Chondrocyte (in vitro differentiated cells): ENCODE measurements around the gene NBAS. TPM values are rescaled to one million over a fixed set of nuclear protein-coding genes. Genes with fewer than 3 reads are reported as not detected.

ENCODE experiments used
- DNase-seq: peaks from one replicate; pipeline ENCODE4 v3.0.0; 2021; ENCODE audit warnings: mixed read lengths, low spot score
- H3K27ac Mint-ChIP-seq: one replicate; pipeline ENCODE4 v1.8.0; 2021; ENCODE audit warnings: mild to moderate bottlenecking, moderate library complexity, mixed read lengths; ENCODE audit not compliant: unreplicated experiment
- H3K27me3 Mint-ChIP-seq: 2 replicates; pipeline ENCODE4 v1.8.0; 2021; ENCODE audit warnings: low read depth, mixed read lengths
- H3K36me3 Mint-ChIP-seq: 2 replicates; pipeline ENCODE4 v1.8.0; 2021; ENCODE audit warnings: low read depth, mixed read lengths
- H3K4me1 Mint-ChIP-seq: 2 replicates; pipeline ENCODE4 v1.8.0; 2021; ENCODE audit warnings: low read depth, mild to moderate bottlenecking, mixed read lengths
- H3K4me3 Mint-ChIP-seq: one replicate; pipeline ENCODE4 v1.8.0; 2021; ENCODE audit warnings: mild to moderate bottlenecking, moderate library complexity, mixed read lengths; ENCODE audit not compliant: unreplicated experiment
- H3K9me3 Mint-ChIP-seq: 2 replicates; pipeline ENCODE4 v1.8.0; 2021; ENCODE audit warnings: low read depth, mixed read lengths
- CTCF ChIP-seq: fragments of 200-600 bp; sonication (generic); IDR thresholded peaks from 2 replicates; pipeline ENCODE4 v1.5.0; 2021; ENCODE audit warnings: antibody characterized with exemption, mild to moderate bottlenecking, moderate library complexity
- total RNA-seq: library from RNA; stranded (reverse); gene quantifications from 3 replicates; pipeline ENCODE4 v1.2.1, GENCODE V29; 2021

Gene NBAS
- total RNA-seq, 1 donor from 2014 or later = 47.6 TPM

GRCh38 chr2:15275346-15275745 lies 285.8 kb downstream of the NBAS start:
- no peak for DNase-seq
- Mint-ChIP-seq H3K27ac (no peak overlapping the region), H3K4me1 (peaks cover 18% of the 10 kb centered on the region), H3K36me3 (peaks cover 9% of the 10 kb centered on the region), H3K4me3 (no peak overlapping the region), H3K9me3 (no peaks in the 10 kb centered on the region), H3K27me3 (no peaks in the 10 kb centered on the region)
- TF ChIP-seq CTCF = no peak

DNA sequence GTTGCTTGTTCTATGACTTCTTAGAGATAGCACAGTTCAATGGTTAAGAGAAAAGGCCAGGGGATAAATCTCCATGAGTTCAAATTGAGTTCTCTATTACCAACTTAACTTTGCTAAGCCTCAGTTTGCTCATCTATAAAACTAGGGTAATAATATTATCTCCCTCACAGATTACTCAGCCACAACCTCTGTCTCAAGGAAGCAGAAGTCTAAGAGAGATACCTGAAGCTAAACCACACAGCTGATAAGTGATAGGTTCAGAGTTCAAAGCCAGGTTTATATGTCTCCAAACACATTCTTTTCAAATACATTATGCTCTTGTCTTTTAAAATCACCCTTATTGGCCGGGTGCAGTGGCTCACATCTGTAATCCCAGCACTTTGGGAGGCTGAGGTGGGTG lies 287.7 kb downstream of the NBAS start:
- Mint-ChIP-seq H3K36me3 (peaks cover 8% of the 10 kb centered on the region), H3K9me3 (no peaks in the 10 kb centered on the region), H3K27ac (no peak overlapping the region), H3K4me1 (peaks cover 18% of the 10 kb centered on the region), H3K4me3 (no peak overlapping the region), H3K27me3 (no peaks in the 10 kb centered on the region)
- DNase-seq = no peak
- no peak for TF ChIP-seq CTCF

DNA sequence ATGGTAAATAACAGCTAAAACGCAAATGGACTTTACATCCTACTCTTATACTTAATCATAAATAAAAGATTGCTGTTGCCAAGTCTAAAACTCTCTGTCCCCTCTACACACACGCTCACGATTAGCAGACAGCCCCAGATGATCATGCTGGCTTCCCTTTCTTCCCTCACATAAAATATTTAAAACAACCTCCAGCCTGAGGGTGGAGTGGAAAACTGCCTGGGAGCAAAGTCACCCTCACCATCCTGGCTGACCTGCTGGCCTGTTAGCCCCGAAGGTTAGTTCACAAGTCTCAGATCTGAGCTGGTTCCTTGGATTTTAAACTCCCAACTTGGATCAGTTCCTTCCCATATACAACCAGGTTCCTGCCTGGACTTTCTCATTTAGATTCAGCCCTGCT lies 288.2 kb downstream of the NBAS start:
- DNase-seq = no peak
- Mint-ChIP-seq H3K9me3 (no peaks in the 10 kb centered on the region), H3K27ac (no peak overlapping the region), H3K27me3 (no peaks in the 10 kb centered on the region), H3K36me3 (peaks cover 8% of the 10 kb centered on the region), H3K4me1 (peaks cover 18% of the 10 kb centered on the region), H3K4me3 (no peak overlapping the region)
- TF ChIP-seq CTCF = no peak

GRCh38 chr2:15271941-15272542 lies 289.1 kb downstream of the NBAS start:
- H3K27me3 Mint-ChIP-seq = no peaks in the 10 kb centered on the region
- H3K4me3 Mint-ChIP-seq = no peak overlapping the region
- TF ChIP-seq CTCF = no peak
- no peaks in the 10 kb centered on the region for H3K9me3 Mint-ChIP-seq
- no peak for DNase-seq
- no peak overlapping the region for H3K27ac Mint-ChIP-seq
- peaks cover 18% of the 10 kb centered on the region for H3K4me1 Mint-ChIP-seq
- peaks cover 8% of the 10 kb centered on the region for H3K36me3 Mint-ChIP-seq

DNA sequence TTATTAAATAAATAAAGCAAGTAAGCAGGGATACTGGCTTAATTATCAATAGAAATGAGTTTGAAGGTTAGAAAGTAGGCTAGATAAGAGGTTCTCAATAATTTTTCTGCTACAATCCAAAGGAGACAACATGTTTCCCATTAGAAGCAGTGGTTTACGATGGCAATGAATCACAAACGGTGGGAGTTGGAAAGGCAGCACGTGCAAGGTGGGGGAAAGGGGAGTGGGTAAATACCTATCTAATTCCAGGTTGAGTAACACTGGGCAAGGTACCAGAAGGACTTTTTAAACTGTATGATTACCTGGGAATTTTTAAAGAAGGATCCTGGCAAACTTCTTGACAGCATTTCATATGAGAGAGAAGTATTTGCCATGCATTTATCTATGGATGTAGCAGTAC lies 289.9 kb downstream of the NBAS start:
- Mint-ChIP-seq H3K9me3 (no peaks in the 10 kb centered on the region), H3K27me3 (no peaks in the 10 kb centered on the region), H3K4me3 (no peak overlapping the region), H3K36me3 (peaks cover 8% of the 10 kb centered on the region), H3K27ac (no peak overlapping the region), H3K4me1 (peaks cover 18% of the 10 kb centered on the region)
- no peak for TF ChIP-seq CTCF
- DNase-seq = no peak
